HG02588 (cell line): Measurements from ENCODE around the gene SEC16B.

ENCODE experiments used
- ATAC-seq: cut with Tn5 transposase; IDR thresholded peaks from one replicate; pipeline ENCODE4 v1.9.1; 2021; ENCODE audit warnings: mild to moderate bottlenecking, moderate library complexity; ENCODE audit not compliant: unreplicated experiment

Gene SEC16B

DNA sequence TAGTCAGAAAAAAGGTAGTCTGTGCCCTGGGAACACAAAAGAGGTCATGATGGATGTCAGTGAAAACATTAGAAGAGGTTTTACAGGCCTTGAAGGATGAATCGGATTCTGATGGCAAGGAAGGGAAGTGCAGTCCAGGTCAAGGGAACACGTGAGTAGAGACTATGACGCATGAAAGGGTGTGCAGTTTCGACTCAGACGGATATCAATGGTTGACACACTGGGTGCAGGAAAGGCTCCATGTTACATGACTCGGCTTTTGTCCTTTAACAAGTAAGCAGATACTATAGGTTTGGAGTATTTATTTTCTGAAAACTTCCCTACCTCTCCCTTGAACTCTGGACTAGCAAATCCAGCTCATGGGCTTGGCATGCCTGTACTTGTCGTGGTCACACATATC lies 55.3 kb downstream of the SEC16B start:
- no peak for ATAC-seq

DNA sequence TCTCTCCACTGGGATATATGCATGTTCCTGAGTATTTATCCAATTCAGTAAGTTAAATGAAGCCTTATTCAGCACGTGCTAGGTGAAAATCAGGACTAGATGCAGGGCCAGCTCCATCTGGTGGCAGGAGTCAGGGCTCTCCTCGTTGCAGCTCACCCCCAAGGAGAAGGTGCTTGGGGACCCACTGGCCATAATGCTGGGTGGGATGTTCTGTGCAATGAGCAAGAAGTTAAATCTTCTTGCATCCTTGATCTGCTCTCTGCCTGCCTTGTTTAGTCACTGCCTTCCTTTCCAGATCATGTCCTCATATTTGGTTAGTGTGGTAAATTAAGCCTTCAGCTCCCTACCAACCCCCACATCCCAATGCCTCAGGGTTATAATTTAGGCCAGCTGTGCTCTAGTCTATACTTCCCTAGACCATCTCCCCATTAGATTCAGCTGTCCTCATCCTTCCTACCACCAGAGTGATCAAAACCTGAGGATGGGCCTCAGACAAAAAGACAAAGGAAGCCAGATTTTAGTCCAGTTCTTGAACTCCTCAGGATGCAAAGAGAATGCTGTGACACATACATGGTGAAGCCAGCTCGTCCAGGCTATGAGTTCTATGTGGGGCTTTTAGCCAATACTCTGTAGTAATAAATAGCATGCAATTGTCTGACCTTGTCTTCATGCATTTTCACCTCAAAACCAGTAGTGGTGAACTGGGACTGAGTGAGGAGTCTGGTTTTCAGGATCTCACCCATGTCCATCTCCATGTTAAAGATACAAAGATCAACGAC lies 55.9 kb downstream of the SEC16B start:
- no peak for ATAC-seq

DNA sequence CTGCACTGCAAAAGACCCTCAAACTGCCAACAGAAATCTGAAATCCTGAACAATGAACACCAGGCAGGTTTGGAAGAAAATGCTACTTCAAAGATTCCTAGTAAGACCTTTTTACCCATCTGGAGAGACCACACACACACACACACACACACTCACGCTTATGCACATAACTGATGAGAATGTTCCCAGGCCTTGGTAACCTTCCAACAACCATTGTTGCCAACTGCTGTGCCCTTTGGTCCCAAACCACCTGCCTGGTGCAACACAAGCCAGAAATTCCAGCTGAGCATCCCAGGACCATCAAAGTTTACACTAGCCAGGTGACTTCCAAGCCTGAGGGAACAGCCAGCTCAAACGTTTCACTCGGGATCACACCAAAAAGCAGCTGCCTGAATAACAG lies 56.9 kb downstream of the SEC16B start:
- no peak for ATAC-seq

DNA sequence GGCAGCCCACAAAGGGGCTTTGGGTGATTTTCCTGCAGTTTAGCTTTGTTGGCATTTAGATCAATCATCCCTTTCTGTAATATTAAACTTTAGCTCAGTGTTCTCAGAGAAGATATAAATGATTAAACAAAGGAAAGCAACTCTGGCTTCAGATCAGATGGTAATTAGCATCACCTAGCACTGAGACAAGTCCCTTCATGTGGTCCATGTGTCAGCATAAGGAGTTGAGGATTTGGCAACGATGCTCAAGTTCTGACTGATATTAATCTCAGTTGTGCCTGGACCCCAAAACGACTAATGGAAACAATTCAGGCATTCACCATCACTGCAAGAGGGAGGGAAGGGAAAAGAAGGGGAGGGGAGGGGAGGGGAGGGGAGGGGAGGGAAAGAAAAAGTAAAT lies 60.4 kb downstream of the SEC16B start:
- no peak for ATAC-seq

DNA sequence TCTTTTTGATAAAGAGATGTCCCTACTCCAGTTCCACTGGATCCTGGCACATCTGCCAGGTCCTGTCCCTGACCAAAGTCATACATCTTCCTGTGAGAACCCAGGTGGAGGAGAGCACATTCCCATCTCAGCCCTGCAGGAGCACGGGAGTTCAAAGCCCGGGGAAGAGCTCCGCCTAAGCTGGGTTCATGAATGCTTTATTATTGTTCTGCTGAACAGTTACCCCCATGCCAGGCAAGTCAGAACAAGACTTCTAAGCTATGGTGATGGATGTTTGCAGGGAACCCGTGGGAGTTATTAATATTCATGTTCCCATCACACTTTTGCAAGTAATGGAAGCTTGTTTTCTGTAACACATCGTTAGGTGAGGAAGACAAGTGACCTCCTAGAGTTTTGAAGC lies 62.9 kb downstream of the SEC16B start:
- no peak for ATAC-seq

DNA sequence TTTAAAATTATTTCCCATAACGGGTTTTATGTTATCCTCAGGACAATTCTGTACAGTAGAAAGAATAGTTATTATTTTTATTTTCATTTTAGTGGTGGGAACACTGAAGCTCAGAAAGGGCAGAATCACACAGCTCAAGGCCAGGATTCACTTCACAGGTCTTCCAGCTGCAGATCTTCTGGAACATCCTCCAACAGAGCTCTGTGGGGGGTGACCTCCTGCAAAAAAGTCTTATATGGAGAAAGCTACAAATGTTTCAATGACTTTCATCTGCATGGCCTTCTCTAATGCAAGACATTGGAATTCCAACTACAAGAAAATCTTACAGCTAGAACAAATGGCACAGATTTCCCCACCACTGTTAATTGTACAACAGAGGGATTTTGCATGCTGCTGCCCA lies 64.2 kb downstream of the SEC16B start:
- ATAC-seq = no peak

- no peak for ATAC-seq
These were observed 67.6 kb downstream of the SEC16B start for GRCh38 chr1:177902266-177902665.

GRCh38 chr1:177897998-177898654 lies 71.7 kb downstream of the SEC16B start:
- ATAC-seq = no peak

- ATAC-seq = no peak
These were observed 72.4 kb downstream of the SEC16B start for GRCh38 chr1:177897281-177897997.
